Epithelial cell of proximal tubule (primary cell): Measurements from ENCODE around the gene CHPT1. TPM values are rescaled to one million over a fixed set of nuclear protein-coding genes. Genes with fewer than 3 reads are reported as not detected.
"Not testable (repeated sequence)": the region's sequence is repeated elsewhere in the genome, so short reads cannot be mapped to it uniquely, and the experiment has no call there.

Source experiments
- DNase-seq: peaks from one replicate; pipeline ENCODE4 v3.0.0-alpha.2; 2011; ENCODE audit warnings: low read depth
- H3K4me3 ChIP-seq: 2 replicates; pipeline ENCODE4 v1.5.1; 2011; ENCODE audit warnings: low read depth, mild to moderate bottlenecking, low read length
- total RNA-seq: library from RNA; depleted of rRNA; stranded (reverse); fragments of >200 nt; gene quantifications from 2 replicates; pipeline ENCODE4 v1.2.3, GENCODE V29; 2015
- TF ChIP-seq, protein P1 (sequence below): conservative IDR thresholded peaks from 2 replicates; pipeline ENCODE4 v1.5.1; 2012; ENCODE audit warnings: low read depth, mild to moderate bottlenecking, low read length

The CHPT1 gene
- total RNA-seq, 1 donor from 2014 or later, result 17.6 TPM

DNA sequence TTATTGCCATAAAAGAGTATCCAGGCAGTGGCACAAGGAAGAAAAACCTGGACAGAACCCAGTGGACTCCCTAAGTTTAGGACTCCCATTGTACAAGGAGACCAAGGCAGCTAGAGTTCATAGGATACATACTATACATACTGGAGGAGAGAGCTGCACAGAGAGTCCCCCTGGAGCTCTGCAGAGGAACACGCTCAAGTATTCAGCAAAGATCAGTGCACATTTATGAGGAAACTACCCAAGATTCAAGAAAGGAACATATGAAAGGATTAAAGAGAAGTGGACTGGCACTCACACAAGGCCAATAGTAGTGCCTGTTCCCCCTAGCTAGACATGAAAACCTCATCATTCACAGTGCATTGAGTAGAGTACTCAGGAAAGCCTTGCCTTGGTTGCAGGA, 43.0 kb upstream of the CHPT1 start:
- no peak for DNase-seq
- TF ChIP-seq, protein P1, sequence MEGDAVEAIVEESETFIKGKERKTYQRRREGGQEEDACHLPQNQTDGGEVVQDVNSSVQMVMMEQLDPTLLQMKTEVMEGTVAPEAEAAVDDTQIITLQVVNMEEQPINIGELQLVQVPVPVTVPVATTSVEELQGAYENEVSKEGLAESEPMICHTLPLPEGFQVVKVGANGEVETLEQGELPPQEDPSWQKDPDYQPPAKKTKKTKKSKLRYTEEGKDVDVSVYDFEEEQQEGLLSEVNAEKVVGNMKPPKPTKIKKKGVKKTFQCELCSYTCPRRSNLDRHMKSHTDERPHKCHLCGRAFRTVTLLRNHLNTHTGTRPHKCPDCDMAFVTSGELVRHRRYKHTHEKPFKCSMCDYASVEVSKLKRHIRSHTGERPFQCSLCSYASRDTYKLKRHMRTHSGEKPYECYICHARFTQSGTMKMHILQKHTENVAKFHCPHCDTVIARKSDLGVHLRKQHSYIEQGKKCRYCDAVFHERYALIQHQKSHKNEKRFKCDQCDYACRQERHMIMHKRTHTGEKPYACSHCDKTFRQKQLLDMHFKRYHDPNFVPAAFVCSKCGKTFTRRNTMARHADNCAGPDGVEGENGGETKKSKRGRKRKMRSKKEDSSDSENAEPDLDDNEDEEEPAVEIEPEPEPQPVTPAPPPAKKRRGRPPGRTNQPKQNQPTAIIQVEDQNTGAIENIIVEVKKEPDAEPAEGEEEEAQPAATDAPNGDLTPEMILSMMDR, result no peak
- no peak overlapping the region for H3K4me3 ChIP-seq

DNA sequence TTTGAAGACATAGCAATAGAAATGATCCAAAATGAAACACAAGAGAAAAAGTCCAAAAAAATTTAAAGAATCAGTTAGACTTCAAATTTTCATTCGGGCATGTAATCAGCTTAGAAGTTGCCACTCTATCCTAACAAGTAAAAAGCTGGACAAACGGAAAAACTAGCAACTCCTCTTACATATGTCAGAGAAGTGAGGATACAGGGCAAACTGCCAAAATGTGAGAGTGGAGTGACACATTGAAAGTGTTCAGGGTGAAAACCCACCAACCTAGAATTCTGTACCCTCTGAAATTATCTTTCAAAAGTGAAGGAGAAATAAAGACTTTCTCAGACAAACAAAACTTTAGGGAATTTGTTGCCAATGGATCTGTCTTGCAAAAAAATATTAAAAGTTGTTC, 42.0 kb upstream of the CHPT1 start:
- no peak overlapping the region for H3K4me3 ChIP-seq
- TF ChIP-seq, protein P1, result no peak
- DNase-seq, result no peak

DNA sequence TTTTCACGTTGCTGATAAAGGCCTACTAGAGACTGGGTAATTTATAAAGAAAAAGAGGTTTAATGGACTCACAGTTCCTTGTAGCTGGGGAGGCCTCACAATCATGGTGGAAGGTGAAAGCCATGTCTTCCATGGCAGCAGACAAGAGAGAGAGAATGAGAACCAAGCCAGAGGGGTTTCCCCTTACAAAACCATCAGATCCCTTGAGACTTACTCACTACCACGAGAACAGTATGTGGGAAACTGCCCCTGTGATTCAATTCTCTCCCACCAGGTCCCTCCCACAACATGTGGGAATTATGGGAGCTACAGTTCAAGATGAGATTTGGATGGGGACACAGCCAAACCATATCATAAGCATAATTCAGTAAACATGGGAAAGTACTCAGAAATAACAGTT, 36.8 kb upstream of the CHPT1 start:
- not testable (repeated sequence) for H3K4me3 ChIP-seq, DNase-seq

DNA sequence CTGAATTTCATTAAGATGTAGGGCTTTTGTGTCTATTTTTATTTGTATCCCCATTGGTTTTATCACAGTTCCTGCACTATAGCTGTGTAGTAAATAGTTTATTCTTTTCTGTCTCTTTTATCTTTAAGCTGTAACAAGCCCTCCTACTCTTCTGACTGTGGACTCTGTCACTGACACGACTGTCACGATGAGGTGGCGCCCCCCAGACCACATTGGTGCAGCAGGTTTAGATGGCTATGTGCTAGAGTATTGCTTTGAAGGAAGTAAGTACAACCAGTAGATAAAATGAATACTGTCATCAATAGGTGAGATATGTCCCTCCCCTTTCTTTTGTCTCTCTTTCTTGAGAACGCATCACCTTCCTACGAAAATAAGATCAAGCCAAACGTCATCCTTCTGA, 34.1 kb upstream of the CHPT1 start:
- no peak overlapping the region for H3K4me3 ChIP-seq
- TF ChIP-seq, protein P1, result no peak
- no peak for DNase-seq

DNA sequence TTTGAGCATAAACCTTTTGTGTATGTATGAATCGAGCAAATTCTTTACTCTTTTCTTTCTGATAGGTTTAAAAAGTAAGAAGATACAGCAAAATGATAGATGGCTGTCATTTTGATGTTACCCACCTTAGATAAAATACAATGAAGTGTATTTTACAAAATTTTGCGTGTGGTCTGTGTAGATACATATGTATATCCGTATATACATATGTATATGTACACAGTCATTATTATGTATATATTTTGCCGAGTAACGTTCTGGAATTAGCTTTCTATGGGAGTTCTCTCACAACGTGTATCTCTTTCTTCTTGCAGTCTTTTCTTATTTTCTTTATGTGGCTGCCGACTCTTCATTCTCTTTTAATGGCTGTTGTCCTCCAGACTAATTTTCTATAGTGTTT, 32.4 kb upstream of the CHPT1 start:
- no peak for DNase-seq
- H3K4me3 ChIP-seq, result no peak overlapping the region
- TF ChIP-seq, protein P1, result no peak

DNA sequence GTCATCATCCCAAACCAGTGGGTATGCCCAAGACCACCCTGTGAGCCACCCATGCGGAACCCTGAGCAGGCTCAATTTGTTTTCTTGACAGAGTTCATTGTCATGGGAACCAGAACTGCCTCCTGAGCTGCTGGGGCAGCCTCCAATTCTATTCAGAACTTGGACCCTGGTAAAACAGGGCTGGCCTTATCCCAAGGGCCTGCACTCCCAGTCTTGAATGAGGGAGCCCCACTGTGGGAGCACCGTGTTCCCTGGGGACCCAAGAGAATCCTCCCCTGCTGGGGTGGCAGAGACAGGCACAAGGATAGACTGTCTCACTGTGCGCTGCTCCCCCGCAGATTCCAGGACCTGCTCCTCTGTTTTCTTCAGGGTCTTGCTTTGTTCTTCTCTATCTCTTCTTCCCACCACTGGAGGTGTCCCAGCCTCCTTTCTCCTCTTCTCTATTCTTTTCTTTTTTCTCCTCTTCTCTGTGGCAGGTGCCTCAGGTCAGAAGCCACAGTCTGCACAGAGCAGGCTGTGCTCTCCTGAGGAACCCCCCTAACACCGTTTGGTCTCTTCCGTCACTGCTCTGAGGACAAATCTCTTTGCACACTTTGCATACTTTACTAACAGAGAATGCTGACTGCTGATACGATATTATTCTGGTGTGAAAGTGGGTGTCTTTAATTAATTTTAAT, 31.2 kb upstream of the CHPT1 start:
- H3K4me3 ChIP-seq, result no peak overlapping the region
- TF ChIP-seq, protein P1, result no peak
- DNase-seq, result no peak

DNA sequence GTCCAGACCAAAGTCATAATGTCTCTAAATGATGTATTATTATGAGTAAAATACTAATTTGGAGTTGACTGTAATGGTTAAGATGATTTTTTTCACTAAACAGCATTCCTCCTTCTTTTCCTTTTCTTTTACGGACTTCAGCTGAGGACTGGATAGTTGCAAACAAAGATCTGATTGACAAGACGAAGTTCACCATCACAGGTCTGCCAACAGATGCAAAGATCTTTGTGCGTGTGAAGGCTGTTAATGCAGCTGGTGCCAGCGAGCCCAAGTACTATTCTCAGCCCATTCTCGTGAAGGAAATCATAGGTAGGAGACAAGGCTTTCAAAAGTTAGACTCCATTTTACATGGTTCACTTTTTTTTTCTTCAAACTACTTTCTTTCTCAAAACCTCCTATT, 29.8 kb upstream of the CHPT1 start:
- DNase-seq, result no peak
- H3K4me3 ChIP-seq, result no peak overlapping the region
- TF ChIP-seq, protein P1, result no peak
